H9 (cell line): ENCODE measurements around the gene PLCL1. TPM values are rescaled to one million over a fixed set of nuclear protein-coding genes. Genes with fewer than 3 reads are reported as not detected.

Experiments
- DNase-seq: peaks from one replicate; pipeline ENCODE4 v3.0.0-alpha.2; 2017
- H2AFZ ChIP-seq: one replicate; pipeline ENCODE4 v1.6.1; 2013; ENCODE audit warnings: mild to moderate bottlenecking, low read length, control low read depth, moderate library complexity
- H2AK5ac ChIP-seq: 2 replicates; pipeline ENCODE4 v1.6.1; 2013; ENCODE audit warnings: low read length, control low read depth, mixed read lengths; ENCODE audit not compliant: insufficient read length
- H2BK120ac ChIP-seq: one replicate; pipeline ENCODE4 v1.6.1; 2013; ENCODE audit warnings: low read depth, mild to moderate bottlenecking, low read length, control low read depth, inconsistent platforms; ENCODE audit not compliant: poor library complexity, severe bottlenecking
- H2BK12ac ChIP-seq: 2 replicates; pipeline ENCODE4 v1.6.1; 2013; ENCODE audit warnings: low read length, control low read depth, mixed read lengths, low read depth; ENCODE audit not compliant: insufficient read length
- H2BK15ac ChIP-seq: 2 replicates; pipeline ENCODE4 v1.6.1; 2013; ENCODE audit warnings: low read depth, low read length, control low read depth
- H2BK20ac ChIP-seq: one replicate; pipeline ENCODE4 v1.6.1; 2013; ENCODE audit warnings: low read depth, mild to moderate bottlenecking, low read length, control low read depth, inconsistent platforms; ENCODE audit not compliant: poor library complexity, severe bottlenecking
- H2BK5ac ChIP-seq: 2 replicates; pipeline ENCODE4 v1.6.1; 2013; ENCODE audit warnings: low read length, control low read depth, mixed read lengths; ENCODE audit not compliant: insufficient read length
- H3K14ac ChIP-seq: 2 replicates; pipeline ENCODE4 v1.6.1; 2013; ENCODE audit warnings: low read length, control low read depth; ENCODE audit not compliant: insufficient read depth
- H3K18ac ChIP-seq: 2 replicates; pipeline ENCODE4 v1.6.1; 2013; ENCODE audit warnings: low read depth, mild to moderate bottlenecking, mixed read lengths, low read length, control low read depth; ENCODE audit not compliant: insufficient read length
- H3K23ac ChIP-seq: 2 replicates; pipeline ENCODE4 v1.6.1; 2013; ENCODE audit warnings: low read length, control low read depth, mixed read lengths, low read depth; ENCODE audit not compliant: insufficient read length
- H3K23me2 ChIP-seq: 2 replicates; pipeline ENCODE4 v1.6.1; 2013; ENCODE audit warnings: low read depth, mild to moderate bottlenecking, mixed read lengths, low read length, control low read depth; ENCODE audit not compliant: insufficient read length, poor library complexity, severe bottlenecking
- H3K27ac ChIP-seq: 2 replicates; pipeline ENCODE4 v1.5.1; 2013; ENCODE audit warnings: low read length, control low read depth, mixed read lengths, low read depth; ENCODE audit not compliant: insufficient read length
- H3K27me3 ChIP-seq: 2 replicates; pipeline ENCODE4 v1.6.1; 2013; ENCODE audit warnings: low read length, control low read depth, inconsistent platforms; ENCODE audit not compliant: insufficient read depth
- H3K4ac ChIP-seq: 2 replicates; pipeline ENCODE4 v1.6.1; 2013; ENCODE audit warnings: low read depth, mild to moderate bottlenecking, control low read depth, inconsistent platforms, low read length, moderate library complexity
- H3K4me1 ChIP-seq: 2 replicates; pipeline ENCODE4 v1.6.1; 2013; ENCODE audit warnings: low read length, control low read depth, inconsistent platforms; ENCODE audit not compliant: insufficient read depth
- H3K4me2 ChIP-seq: 2 replicates; pipeline ENCODE4 v1.6.1; 2013; ENCODE audit warnings: low read length, control low read depth, mixed read lengths; ENCODE audit not compliant: insufficient read length, insufficient read depth
- H3K56ac ChIP-seq: 2 replicates; pipeline ENCODE4 v1.6.1; 2013; ENCODE audit warnings: low read depth, mild to moderate bottlenecking, mixed read lengths, low read length, control low read depth; ENCODE audit not compliant: insufficient read length
- H3K79me1 ChIP-seq: 2 replicates; pipeline ENCODE4 v1.6.1; 2013; ENCODE audit warnings: low read depth, mild to moderate bottlenecking, moderate library complexity, low read length, control low read depth, inconsistent platforms; ENCODE audit not compliant: insufficient read depth, poor library complexity, severe bottlenecking
- H3K79me2 ChIP-seq: 2 replicates; pipeline ENCODE4 v1.6.1; 2013; ENCODE audit warnings: low read length, control low read depth, inconsistent platforms; ENCODE audit not compliant: insufficient read depth
- H3K9ac ChIP-seq: 2 replicates; pipeline ENCODE4 v1.6.1; 2013; ENCODE audit warnings: low read length, control low read depth, mixed read lengths; ENCODE audit not compliant: insufficient read length; ENCODE audit errors: extremely low read depth
- H3K9me3 ChIP-seq: one replicate; pipeline ENCODE4 v1.6.1; 2013; ENCODE audit warnings: low read depth, low read length, inconsistent platforms; ENCODE audit not compliant: control insufficient read depth
- H3T11ph ChIP-seq: one replicate; pipeline ENCODE4 v1.6.1; 2013; ENCODE audit warnings: mild to moderate bottlenecking, low read length, control low read depth, inconsistent platforms
- H4K20me1 ChIP-seq: one replicate; pipeline ENCODE4 v1.6.1; 2013; ENCODE audit not compliant: control insufficient read depth, insufficient read length, insufficient read depth
- H4K5ac ChIP-seq: 2 replicates; pipeline ENCODE4 v1.6.1; 2013; ENCODE audit warnings: low read depth, mild to moderate bottlenecking, mixed read lengths, low read length, control low read depth; ENCODE audit not compliant: insufficient read length
- H4K8ac ChIP-seq: replicated peaks from 2 replicates; pipeline ENCODE4 v1.6.1; 2013; ENCODE audit warnings: low read length, control low read depth, mixed read lengths, low read depth; ENCODE audit not compliant: insufficient read length
- H4K91ac ChIP-seq: 2 replicates; pipeline ENCODE4 v1.6.1; 2013; ENCODE audit warnings: low read depth, mild to moderate bottlenecking, moderate library complexity, mixed read lengths, low read length, control low read depth; ENCODE audit not compliant: insufficient read length
- H3K27ac Mint-ChIP-seq, 3 experiments: 2 replicates in 2 of 3; 3 replicates in 1 of 3; pipeline ENCODE4 v1.8.0; 2020 to 2021; ENCODE audit warnings: mixed read lengths in 3 of 3, mild to moderate bottlenecking in 1 of 3, moderate library complexity in 1 of 3
- H3K27me3 Mint-ChIP-seq: 2 replicates; pipeline ENCODE4 v1.8.0; 2021; ENCODE audit warnings: low read depth, mild to moderate bottlenecking, moderate library complexity, mixed read lengths
- H3K36me3 Mint-ChIP-seq, 3 experiments: 2 replicates in 2 of 3; 3 replicates in 1 of 3; pipeline ENCODE4 v1.8.0; 2020 to 2021; ENCODE audit warnings: low read depth in 3 of 3, mixed read lengths in 3 of 3; ENCODE audit not compliant: insufficient read depth in 1 of 3
- H3K4me1 Mint-ChIP-seq, 2 experiments: 2 replicates each; pipeline ENCODE4 v1.8.0; 2020; ENCODE audit warnings: mixed read lengths in 2 of 2
- H3K4me3 Mint-ChIP-seq, 2 experiments: 2 replicates in 1 of 2; 3 replicates in 1 of 2; pipeline ENCODE4 v1.8.0; 2020 to 2021; ENCODE audit warnings: mild to moderate bottlenecking in 2 of 2, mixed read lengths in 2 of 2, moderate library complexity in 1 of 2
- H3K9me3 Mint-ChIP-seq, 2 experiments: 2 replicates in 1 of 2; 3 replicates in 1 of 2; pipeline ENCODE4 v1.8.0; 2020; ENCODE audit warnings: mild to moderate bottlenecking in 2 of 2, mixed read lengths in 2 of 2, moderate library complexity in 1 of 2
- WGBS: extraction: QIAGEN DNeasy Blood & Tissue Kit; methylation state at CpG from one replicate; pipeline ENCODE4 v1.1.7; 2013; ENCODE audit warnings: missing lambda C conversion rate, low lambda C conversion rate, mixed read lengths; ENCODE audit not compliant: insufficient read length; ENCODE audit errors: extremely low coverage; 5-methylcytosine and 5-hydroxymethylcytosine counted together
- total RNA-seq: library from RNA; stranded (reverse); gene quantifications from 2 replicates; pipeline ENCODE4 v1.2.1, GENCODE V29; 2021
- TF ChIP-seq, protein P1 (sequence below): fragments of 200-600 bp; sonication (generic); conservative IDR thresholded peaks from 3 replicates; pipeline ENCODE4 v1.8.0; 2021; ENCODE audit warnings: antibody characterized with exemption, mild to moderate bottlenecking

PLCL1 gene
- total RNA-seq, 1 experiment from 2014 or later, result 0.04 TPM

DNA sequence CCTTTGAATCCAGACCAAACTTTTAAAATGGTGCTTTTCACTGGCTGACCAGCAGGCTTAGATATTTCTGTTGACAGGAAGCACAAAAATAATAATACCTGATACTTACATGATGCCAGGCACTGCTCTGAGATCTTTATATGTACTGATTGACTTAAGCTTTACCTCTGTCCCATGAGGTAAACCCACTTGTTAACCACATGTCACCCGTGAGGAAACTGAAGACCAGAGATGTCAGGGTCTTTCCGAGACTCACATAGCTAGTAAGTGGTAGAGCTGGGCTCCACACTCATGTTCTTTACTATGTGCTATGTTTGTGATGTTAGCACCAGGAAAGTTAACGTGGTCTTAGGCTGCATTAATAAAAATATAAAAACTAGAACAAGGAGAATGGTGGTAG, 297.7 kb downstream of the PLCL1 start:
- H3K9me3 ChIP-seq, result no peaks in the 10 kb centered on the region
- H3T11ph ChIP-seq, result no peak overlapping the region
- H3K27ac ChIP-seq, result no peak overlapping the region
- H3K9ac ChIP-seq, result no peak overlapping the region
- H2BK15ac ChIP-seq, result no peak overlapping the region
- no peak overlapping the region for H3K18ac ChIP-seq
- no peak overlapping the region for H4K91ac ChIP-seq
- no peak overlapping the region for H2AFZ ChIP-seq
- H3K23me2 ChIP-seq, result no peaks in the 10 kb centered on the region
- no peak overlapping the region for H2BK5ac ChIP-seq
- no peaks in the 10 kb centered on the region for H3K27me3 ChIP-seq
- no peak overlapping the region for H4K5ac ChIP-seq
- TF ChIP-seq, protein P1, sequence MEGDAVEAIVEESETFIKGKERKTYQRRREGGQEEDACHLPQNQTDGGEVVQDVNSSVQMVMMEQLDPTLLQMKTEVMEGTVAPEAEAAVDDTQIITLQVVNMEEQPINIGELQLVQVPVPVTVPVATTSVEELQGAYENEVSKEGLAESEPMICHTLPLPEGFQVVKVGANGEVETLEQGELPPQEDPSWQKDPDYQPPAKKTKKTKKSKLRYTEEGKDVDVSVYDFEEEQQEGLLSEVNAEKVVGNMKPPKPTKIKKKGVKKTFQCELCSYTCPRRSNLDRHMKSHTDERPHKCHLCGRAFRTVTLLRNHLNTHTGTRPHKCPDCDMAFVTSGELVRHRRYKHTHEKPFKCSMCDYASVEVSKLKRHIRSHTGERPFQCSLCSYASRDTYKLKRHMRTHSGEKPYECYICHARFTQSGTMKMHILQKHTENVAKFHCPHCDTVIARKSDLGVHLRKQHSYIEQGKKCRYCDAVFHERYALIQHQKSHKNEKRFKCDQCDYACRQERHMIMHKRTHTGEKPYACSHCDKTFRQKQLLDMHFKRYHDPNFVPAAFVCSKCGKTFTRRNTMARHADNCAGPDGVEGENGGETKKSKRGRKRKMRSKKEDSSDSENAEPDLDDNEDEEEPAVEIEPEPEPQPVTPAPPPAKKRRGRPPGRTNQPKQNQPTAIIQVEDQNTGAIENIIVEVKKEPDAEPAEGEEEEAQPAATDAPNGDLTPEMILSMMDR, result no peak
- H2AK5ac ChIP-seq, result no peak overlapping the region
- H3K14ac ChIP-seq, result no peak overlapping the region
- H4K20me1 ChIP-seq, result no peaks in the 10 kb centered on the region
- no peaks in the 10 kb centered on the region for H3K79me2 ChIP-seq
- no peak overlapping the region for H2BK12ac ChIP-seq
- no peak for DNase-seq
- H3K4me2 ChIP-seq, result no peak overlapping the region
- H3K4me1 Mint-ChIP-seq, result peaks cover 5 to 7% of the 10 kb centered on the region in 2 experiments
- H3K27me3 Mint-ChIP-seq, result no peaks in the 10 kb centered on the region
- H2BK120ac ChIP-seq, result no peak overlapping the region
- H3K23ac ChIP-seq, result no peak overlapping the region
- H3K4ac ChIP-seq, result no peak overlapping the region
- no peaks in the 10 kb centered on the region for H3K36me3 Mint-ChIP-seq
- H4K8ac ChIP-seq, result no peak overlapping the region
- H2BK20ac ChIP-seq, result no peak overlapping the region
- WGBS, result no CpG with 5 or more reads among the region's 3 CpGs
- no peaks in the 10 kb centered on the region for H3K79me1 ChIP-seq
- H3K4me1 ChIP-seq, result no peaks in the 10 kb centered on the region
- 0 out of 5 replicates have a peak, but pooled peaks cover 0 to 3% of the 10 kb centered on the region in 2 experiments for H3K9me3 Mint-ChIP-seq
- no peak overlapping the region for H3K4me3 Mint-ChIP-seq
- no peak overlapping the region for H3K56ac ChIP-seq
- H3K27ac Mint-ChIP-seq, result no peak overlapping the region
